Right ventricle myocardium inferior (tissue), 1 donor: ENCODE results near the gene ARHGAP26. TPM values are rescaled to one million over a fixed set of nuclear protein-coding genes. Genes with fewer than 3 reads are reported as not detected.

Source experiments
- ATAC-seq: fragments of 200-7000 bp; cut with Tn5 transposase; one replicate; pipeline ENCODE4 v1.9.1; 2020; ENCODE audit warnings: mild to moderate bottlenecking, moderate library complexity
- DNase-seq: peaks from one replicate; pipeline ENCODE4 v3.0.0; 2021; ENCODE audit errors: missing footprints
- intact Hi-C: fragments of 100-400 bp; cut with DNase I; formaldehyde crosslinking; loops from one replicate; pipeline ENCODE4 v1.11.0; 2022
- total RNA-seq: library from RNA; stranded (reverse); fragmentation: NEBNext Ultra II Directional; extraction: Animal tissue kit (Norgen Biotek cat#: 25700); gene quantifications from one replicate; pipeline ENCODE4 v1.2.1, GENCODE V29; 2021
- donor health status: DM: no; HTN: yes; CAD: no; lungs with severe emphysema.

ARHGAP26 gene
- total RNA-seq, 1 donor from 2014 or later, result 29.8 TPM

GRCh38 chr5:143259254-143259605, 489.1 kb downstream of the ARHGAP26 start:
- DNase-seq (no peak), ATAC-seq (no peak)
- intact Hi-C loops, result no loop called here

- DNase-seq (no peak), ATAC-seq (no peak)
- intact Hi-C loops, result no loop called here
These were observed 491.7 kb downstream of the ARHGAP26 start for GRCh38 chr5:143261748-143262392.

- intact Hi-C loops, result no loop called here
- no peak for ATAC-seq
- no peak for DNase-seq
These were observed 492.4 kb downstream of the ARHGAP26 start for GRCh38 chr5:143262393-143263174.

- intact Hi-C loops, result no loop called here
- ATAC-seq (no peak), DNase-seq (no peak)
These were observed 493.2 kb downstream of the ARHGAP26 start for GRCh38 chr5:143263272-143263810.

GRCh38 chr5:143265995-143266394, 495.8 kb downstream of the ARHGAP26 start:
- no peak for ATAC-seq
- intact Hi-C loops, result no loop called here
- DNase-seq, result no peak

- ATAC-seq (no peak), DNase-seq (no peak)
- intact Hi-C loops, result no loop called here
These were observed 497.0 kb downstream of the ARHGAP26 start for GRCh38 chr5:143267186-143267585.

- intact Hi-C loops, result no loop called here
- DNase-seq (no peak), ATAC-seq (no peak)
These were observed 498.2 kb downstream of the ARHGAP26 start for GRCh38 chr5:143268388-143268787.

- no peak for ATAC-seq
- DNase-seq, result no peak
- intact Hi-C loops, result no loop called here
These were observed 501.3 kb downstream of the ARHGAP26 start for GRCh38 chr5:143271431-143271830.

- DNase-seq (no peak), ATAC-seq (no peak)
- intact Hi-C loops, result no loop called here
These were observed 504.8 kb downstream of the ARHGAP26 start for GRCh38 chr5:143274952-143275351.

- intact Hi-C loops, result no loop called here
- no peak for DNase-seq
These were observed 505.6 kb downstream of the ARHGAP26 start for GRCh38 chr5:143275512-143276363.

GRCh38 chr5:143277536-143277935, 507.4 kb downstream of the ARHGAP26 start:
- intact Hi-C loops, result no loop called here
- ATAC-seq, result no peak
- no peak for DNase-seq

More at GRCh38 chr5:143275512-143276363, 505.6 kb downstream of the ARHGAP26 start:
- ATAC-seq, result no peak

Other genes with a start within 250 kb of the ARHGAP26 start
- 57.0 TPM for gene FGF1, start 84.3 kb upstream of the ARHGAP26 start, total RNA-seq